H9 (cell line): ENCODE measurements around the gene CACNA2D3. TPM values are rescaled to one million over a fixed set of nuclear protein-coding genes. Genes with fewer than 3 reads are reported as not detected.

Source experiments
- DNase-seq: peaks from one replicate; pipeline ENCODE4 v3.0.0-alpha.2; 2017
- H2AFZ ChIP-seq: one replicate; pipeline ENCODE4 v1.6.1; 2013; ENCODE audit warnings: mild to moderate bottlenecking, low read length, control low read depth, moderate library complexity
- H2AK5ac ChIP-seq: 2 replicates; pipeline ENCODE4 v1.6.1; 2013; ENCODE audit warnings: low read length, control low read depth, mixed read lengths; ENCODE audit not compliant: insufficient read length
- H2BK120ac ChIP-seq: one replicate; pipeline ENCODE4 v1.6.1; 2013; ENCODE audit warnings: low read depth, mild to moderate bottlenecking, low read length, control low read depth, inconsistent platforms; ENCODE audit not compliant: poor library complexity, severe bottlenecking
- H2BK12ac ChIP-seq: 2 replicates; pipeline ENCODE4 v1.6.1; 2013; ENCODE audit warnings: low read length, control low read depth, mixed read lengths, low read depth; ENCODE audit not compliant: insufficient read length
- H2BK15ac ChIP-seq: 2 replicates; pipeline ENCODE4 v1.6.1; 2013; ENCODE audit warnings: low read depth, low read length, control low read depth
- H2BK20ac ChIP-seq: one replicate; pipeline ENCODE4 v1.6.1; 2013; ENCODE audit warnings: low read depth, mild to moderate bottlenecking, low read length, control low read depth, inconsistent platforms; ENCODE audit not compliant: poor library complexity, severe bottlenecking
- H2BK5ac ChIP-seq: 2 replicates; pipeline ENCODE4 v1.6.1; 2013; ENCODE audit warnings: low read length, control low read depth, mixed read lengths; ENCODE audit not compliant: insufficient read length
- H3K14ac ChIP-seq: 2 replicates; pipeline ENCODE4 v1.6.1; 2013; ENCODE audit warnings: low read length, control low read depth; ENCODE audit not compliant: insufficient read depth
- H3K18ac ChIP-seq: 2 replicates; pipeline ENCODE4 v1.6.1; 2013; ENCODE audit warnings: low read depth, mild to moderate bottlenecking, mixed read lengths, low read length, control low read depth; ENCODE audit not compliant: insufficient read length
- H3K23ac ChIP-seq: 2 replicates; pipeline ENCODE4 v1.6.1; 2013; ENCODE audit warnings: low read length, control low read depth, mixed read lengths, low read depth; ENCODE audit not compliant: insufficient read length
- H3K23me2 ChIP-seq: 2 replicates; pipeline ENCODE4 v1.6.1; 2013; ENCODE audit warnings: low read depth, mild to moderate bottlenecking, mixed read lengths, low read length, control low read depth; ENCODE audit not compliant: insufficient read length, poor library complexity, severe bottlenecking
- H3K27ac ChIP-seq: 2 replicates; pipeline ENCODE4 v1.5.1; 2013; ENCODE audit warnings: low read length, control low read depth, mixed read lengths, low read depth; ENCODE audit not compliant: insufficient read length
- H3K27me3 ChIP-seq: 2 replicates; pipeline ENCODE4 v1.6.1; 2013; ENCODE audit warnings: low read length, control low read depth, inconsistent platforms; ENCODE audit not compliant: insufficient read depth
- H3K4ac ChIP-seq: 2 replicates; pipeline ENCODE4 v1.6.1; 2013; ENCODE audit warnings: low read depth, mild to moderate bottlenecking, control low read depth, inconsistent platforms, low read length, moderate library complexity
- H3K4me1 ChIP-seq: 2 replicates; pipeline ENCODE4 v1.6.1; 2013; ENCODE audit warnings: low read length, control low read depth, inconsistent platforms; ENCODE audit not compliant: insufficient read depth
- H3K4me2 ChIP-seq: 2 replicates; pipeline ENCODE4 v1.6.1; 2013; ENCODE audit warnings: low read length, control low read depth, mixed read lengths; ENCODE audit not compliant: insufficient read length, insufficient read depth
- H3K56ac ChIP-seq: 2 replicates; pipeline ENCODE4 v1.6.1; 2013; ENCODE audit warnings: low read depth, mild to moderate bottlenecking, mixed read lengths, low read length, control low read depth; ENCODE audit not compliant: insufficient read length
- H3K79me1 ChIP-seq: 2 replicates; pipeline ENCODE4 v1.6.1; 2013; ENCODE audit warnings: low read depth, mild to moderate bottlenecking, moderate library complexity, low read length, control low read depth, inconsistent platforms; ENCODE audit not compliant: insufficient read depth, poor library complexity, severe bottlenecking
- H3K79me2 ChIP-seq: 2 replicates; pipeline ENCODE4 v1.6.1; 2013; ENCODE audit warnings: low read length, control low read depth, inconsistent platforms; ENCODE audit not compliant: insufficient read depth
- H3K9ac ChIP-seq: 2 replicates; pipeline ENCODE4 v1.6.1; 2013; ENCODE audit warnings: low read length, control low read depth, mixed read lengths; ENCODE audit not compliant: insufficient read length; ENCODE audit errors: extremely low read depth
- H3K9me3 ChIP-seq: one replicate; pipeline ENCODE4 v1.6.1; 2013; ENCODE audit warnings: low read depth, low read length, inconsistent platforms; ENCODE audit not compliant: control insufficient read depth
- H3T11ph ChIP-seq: one replicate; pipeline ENCODE4 v1.6.1; 2013; ENCODE audit warnings: mild to moderate bottlenecking, low read length, control low read depth, inconsistent platforms
- H4K20me1 ChIP-seq: one replicate; pipeline ENCODE4 v1.6.1; 2013; ENCODE audit not compliant: control insufficient read depth, insufficient read length, insufficient read depth
- H4K5ac ChIP-seq: 2 replicates; pipeline ENCODE4 v1.6.1; 2013; ENCODE audit warnings: low read depth, mild to moderate bottlenecking, mixed read lengths, low read length, control low read depth; ENCODE audit not compliant: insufficient read length
- H4K8ac ChIP-seq: replicated peaks from 2 replicates; pipeline ENCODE4 v1.6.1; 2013; ENCODE audit warnings: low read length, control low read depth, mixed read lengths, low read depth; ENCODE audit not compliant: insufficient read length
- H4K91ac ChIP-seq: 2 replicates; pipeline ENCODE4 v1.6.1; 2013; ENCODE audit warnings: low read depth, mild to moderate bottlenecking, moderate library complexity, mixed read lengths, low read length, control low read depth; ENCODE audit not compliant: insufficient read length
- H3K27ac Mint-ChIP-seq, 3 experiments: 2 replicates in 2 of 3; 3 replicates in 1 of 3; pipeline ENCODE4 v1.8.0; 2020 to 2021; ENCODE audit warnings: mixed read lengths in 3 of 3, mild to moderate bottlenecking in 1 of 3, moderate library complexity in 1 of 3
- H3K27me3 Mint-ChIP-seq: 2 replicates; pipeline ENCODE4 v1.8.0; 2021; ENCODE audit warnings: low read depth, mild to moderate bottlenecking, moderate library complexity, mixed read lengths
- H3K36me3 Mint-ChIP-seq, 3 experiments: 2 replicates in 2 of 3; 3 replicates in 1 of 3; pipeline ENCODE4 v1.8.0; 2020 to 2021; ENCODE audit warnings: low read depth in 3 of 3, mixed read lengths in 3 of 3; ENCODE audit not compliant: insufficient read depth in 1 of 3
- H3K4me1 Mint-ChIP-seq, 2 experiments: 2 replicates each; pipeline ENCODE4 v1.8.0; 2020; ENCODE audit warnings: mixed read lengths in 2 of 2
- H3K4me3 Mint-ChIP-seq, 2 experiments: 2 replicates in 1 of 2; 3 replicates in 1 of 2; pipeline ENCODE4 v1.8.0; 2020 to 2021; ENCODE audit warnings: mild to moderate bottlenecking in 2 of 2, mixed read lengths in 2 of 2, moderate library complexity in 1 of 2
- H3K9me3 Mint-ChIP-seq, 2 experiments: 2 replicates in 1 of 2; 3 replicates in 1 of 2; pipeline ENCODE4 v1.8.0; 2020; ENCODE audit warnings: mild to moderate bottlenecking in 2 of 2, mixed read lengths in 2 of 2, moderate library complexity in 1 of 2
- WGBS: extraction: QIAGEN DNeasy Blood & Tissue Kit; methylation state at CpG from one replicate; pipeline ENCODE4 v1.1.7; 2013; ENCODE audit warnings: missing lambda C conversion rate, low lambda C conversion rate, mixed read lengths; ENCODE audit not compliant: insufficient read length; ENCODE audit errors: extremely low coverage; 5-methylcytosine and 5-hydroxymethylcytosine counted together
- total RNA-seq: library from RNA; stranded (reverse); gene quantifications from 2 replicates; pipeline ENCODE4 v1.2.1, GENCODE V29; 2021
- TF ChIP-seq, protein P1 (sequence below): fragments of 200-600 bp; sonication (generic); conservative IDR thresholded peaks from 3 replicates; pipeline ENCODE4 v1.8.0; 2021; ENCODE audit warnings: antibody characterized with exemption, mild to moderate bottlenecking

CACNA2D3 gene
- total RNA-seq, 1 experiment from 2014 or later: 3.2 TPM

DNA sequence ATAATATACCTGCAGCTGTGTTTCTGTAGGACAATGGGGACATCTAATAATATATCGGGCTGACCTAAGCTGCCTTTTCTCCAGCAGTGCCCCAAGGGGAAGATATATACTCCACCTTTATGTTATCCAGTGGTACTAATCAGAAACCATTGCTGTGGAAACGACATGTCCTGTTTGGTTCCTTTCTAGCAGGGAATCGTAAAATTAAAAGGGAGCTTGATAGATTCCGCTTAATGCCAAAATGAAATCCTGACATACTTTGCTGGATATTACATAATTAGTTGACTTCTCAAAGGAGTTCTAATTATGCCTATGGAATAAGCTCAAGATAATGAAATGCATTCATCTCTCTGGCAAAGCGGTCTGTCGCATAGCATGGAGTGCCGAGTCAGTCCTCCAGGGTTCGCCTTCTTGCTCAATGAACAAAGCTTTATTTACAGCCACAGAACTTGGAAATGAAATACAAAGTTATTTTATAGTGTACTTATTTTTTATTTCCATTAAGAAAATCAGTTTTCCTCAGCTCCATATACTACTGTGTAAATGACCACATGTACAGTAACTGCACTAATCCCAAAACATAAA, 542.8 kb downstream of the CACNA2D3 start:
- no peaks in the 10 kb centered on the region for H3K79me2 ChIP-seq
- no peak overlapping the region for H2BK12ac ChIP-seq
- no peak for DNase-seq
- H3K14ac ChIP-seq: no peak overlapping the region
- no peak overlapping the region for H4K5ac ChIP-seq
- no peak overlapping the region for H2BK5ac ChIP-seq
- H3K4me3 Mint-ChIP-seq: no peak overlapping the region
- no peak overlapping the region for H2AFZ ChIP-seq
- no peak overlapping the region for H2AK5ac ChIP-seq
- no peak overlapping the region for H3K4me2 ChIP-seq
- H2BK15ac ChIP-seq: no peak overlapping the region
- no peak overlapping the region for H3K27ac Mint-ChIP-seq
- TF ChIP-seq, protein P1, sequence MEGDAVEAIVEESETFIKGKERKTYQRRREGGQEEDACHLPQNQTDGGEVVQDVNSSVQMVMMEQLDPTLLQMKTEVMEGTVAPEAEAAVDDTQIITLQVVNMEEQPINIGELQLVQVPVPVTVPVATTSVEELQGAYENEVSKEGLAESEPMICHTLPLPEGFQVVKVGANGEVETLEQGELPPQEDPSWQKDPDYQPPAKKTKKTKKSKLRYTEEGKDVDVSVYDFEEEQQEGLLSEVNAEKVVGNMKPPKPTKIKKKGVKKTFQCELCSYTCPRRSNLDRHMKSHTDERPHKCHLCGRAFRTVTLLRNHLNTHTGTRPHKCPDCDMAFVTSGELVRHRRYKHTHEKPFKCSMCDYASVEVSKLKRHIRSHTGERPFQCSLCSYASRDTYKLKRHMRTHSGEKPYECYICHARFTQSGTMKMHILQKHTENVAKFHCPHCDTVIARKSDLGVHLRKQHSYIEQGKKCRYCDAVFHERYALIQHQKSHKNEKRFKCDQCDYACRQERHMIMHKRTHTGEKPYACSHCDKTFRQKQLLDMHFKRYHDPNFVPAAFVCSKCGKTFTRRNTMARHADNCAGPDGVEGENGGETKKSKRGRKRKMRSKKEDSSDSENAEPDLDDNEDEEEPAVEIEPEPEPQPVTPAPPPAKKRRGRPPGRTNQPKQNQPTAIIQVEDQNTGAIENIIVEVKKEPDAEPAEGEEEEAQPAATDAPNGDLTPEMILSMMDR: no peak
- no peaks in the 10 kb centered on the region for H3K23me2 ChIP-seq
- H4K20me1 ChIP-seq: no peaks in the 10 kb centered on the region
- no peaks in the 10 kb centered on the region for H3K27me3 Mint-ChIP-seq
- H3K36me3 Mint-ChIP-seq: peaks cover 13 to 19% (median 14%) of the 10 kb centered on the region in 3 experiments; a peak in 5 of 7 replicates
- H3K79me1 ChIP-seq: no peaks in the 10 kb centered on the region
- no CpG with 5 or more reads among the region's 8 CpGs for WGBS
- no peak overlapping the region for H3T11ph ChIP-seq
- H3K9me3 Mint-ChIP-seq: no peaks in the 10 kb centered on the region; a peak in 1 of 5 replicates
- peaks cover 38 to 39% of the 10 kb centered on the region in 2 experiments for H3K4me1 Mint-ChIP-seq
- no peak overlapping the region for H3K4ac ChIP-seq
- H3K9me3 ChIP-seq: no peaks in the 10 kb centered on the region
- no peak overlapping the region for H3K23ac ChIP-seq
- no peak overlapping the region for H2BK20ac ChIP-seq
- H3K56ac ChIP-seq: no peak overlapping the region
- H3K4me1 ChIP-seq: peaks cover 10% of the 10 kb centered on the region; the same call in 1 of the 2 replicates
- no peak overlapping the region for H3K18ac ChIP-seq
- no peak overlapping the region for H4K8ac ChIP-seq
- H3K9ac ChIP-seq: no peak overlapping the region
- H3K27ac ChIP-seq: no peak overlapping the region
- no peak overlapping the region for H2BK120ac ChIP-seq
- H4K91ac ChIP-seq: no peak overlapping the region
- H3K27me3 ChIP-seq: no peaks in the 10 kb centered on the region
